Heart right ventricle (tissue), 16 donors: Measurements from ENCODE around the gene PLXNC1. TPM values are rescaled to one million over a fixed set of nuclear protein-coding genes. Genes with fewer than 3 reads are reported as not detected.

ENCODE experiments used
- ATAC-seq, 8 donors: fragments of 200-7000 bp; cut with Tn5 transposase; one replicate each; pipeline ENCODE4 v1.9.1; 2020; ENCODE audit warnings: mild to moderate bottlenecking in 8 of 8, moderate library complexity in 8 of 8, moderate number of reproducible peaks in 1 of 8
- DNase-seq, 2 donors: peaks; one replicate each; pipeline ENCODE4 v3.0.0-alpha.2; 2020
- H3K27ac ChIP-seq, 10 donors: fragments of 200-600 bp; sonication (generic) in 2 of 10; one replicate each; pipeline versions ENCODE4 v1.5.0 to v1.8.0; 2020 to 2022; ENCODE audit warnings: mild to moderate bottlenecking in 3 of 10
- H3K27me3 ChIP-seq, 7 donors: fragments of 200-600 bp; one replicate each; pipeline ENCODE4 v1.8.0; 2021 to 2022; ENCODE audit warnings: mild to moderate bottlenecking in 2 of 7
- H3K36me3 ChIP-seq, 9 donors: fragments of 200-600 bp; sonication (generic) in 1 of 9; one replicate each; pipeline versions ENCODE4 v1.5.0 to v1.8.0; 2020 to 2022; ENCODE audit warnings: mild to moderate bottlenecking in 2 of 9
- H3K4me1 ChIP-seq, 9 donors: fragments of 200-600 bp; sonication (generic) in 1 of 9; one replicate each; pipeline versions ENCODE4 v1.5.0 to v1.8.0; 2020 to 2022; ENCODE audit warnings: mild to moderate bottlenecking in 4 of 9
- H3K4me3 ChIP-seq, 10 donors: fragments of 200-600 bp; sonication (generic) in 2 of 10; one replicate each; pipeline versions ENCODE4 v1.5.0 to v1.8.0; 2020 to 2022; ENCODE audit warnings: mild to moderate bottlenecking in 7 of 10, moderate library complexity in 2 of 10
- H3K9me3 ChIP-seq, 11 donors: fragments of 200-600 bp in 10 of 11; sonication (generic) in 2 of 11; one replicate each; pipeline versions ENCODE4 v1.5.0 to v1.8.0; 2013 to 2022; ENCODE audit warnings: mild to moderate bottlenecking in 2 of 11, control low read depth in 1 of 11, moderate library complexity in 1 of 11
- CTCF ChIP-seq, 9 donors: fragments of 200-600 bp; sonication (generic) in 2 of 9; IDR thresholded peaks; one replicate each; pipeline versions ENCODE4 v1.5.0 to v1.8.0; 2021 to 2022; ENCODE audit warnings: antibody characterized with exemption in 9 of 9, mild to moderate bottlenecking in 5 of 9, moderate library complexity in 1 of 9
- WGBS, 2 donors: extraction: QIAGEN DNeasy Blood & Tissue Kit; methylation state at CpG; one replicate each; pipeline ENCODE4 v1.1.7; 2013; ENCODE audit warnings: inconsistent platforms in 1 of 2; 5-methylcytosine and 5-hydroxymethylcytosine counted together
- intact Hi-C, 10 donors: fragments of 100-400 bp; cut with DNase I; formaldehyde crosslinking; loops; one replicate each; pipeline versions ENCODE4 v1.11.1 to v1.14.2; 2022
- polyA plus RNA-seq, 2 donors: library from polyadenylated mRNA; stranded (reverse); fragments of 200-250 nt; gene quantifications; one replicate each; pipeline ENCODE4 v1.2.3, GENCODE V29; 2013
- total RNA-seq, 10 donors: library from RNA; stranded (reverse); fragmentation: NEBNext Ultra II Directional in 3 of 10; extraction: Animal tissue kit (Norgen Biotek cat#: 25700) in 3 of 10; gene quantifications; one replicate each; pipeline versions ENCODE4 v1.2.1 to v1.2.4, GENCODE V29; 2021 to 2023
- donor health status: Arrhythmogenic right ventricular cardiomyopathy.
- donor health status: ischemic (EF 13 %, LVEDD 7.1; RV severe dilation, severe dysfunction).
- donor health status: healthy with polysubstance abuse.
- donor health status: DM: no; HTN: yes; CAD: no.
- donor health status: DM: no; HTN: no; CAD: no.
- donor health status: ischemic (EF 25% LVEDD 6.9; RV normal size, moderate dysfunction).
- donor health status: ischemic (EF 25% LVEDD 5.7; RV mildly dilated, moderate dysfunction).
- donor health status: healthy.
- donor health status: DM: yes; HTN: yes; CAD: no.
- donor health status: Ischemic cardiomyopathy.
- donor health status: ischemic (EF 35%, LVEDD 5.7; RV mildly dilated, moderate dysfunction).
- donor health status: nonischemic (EF 11% LVEDD 7.7; RV severe dilation, severe dysfunction).
- donor health status: DM: yes; HTN: yes; CAD: no.
- donor health status: PGD.
- donor health status: ischemic (EF 29% LVEDD 5.4; RV normal size, mild dysfunction).
- donor health status: nonischemic (EF 23%, LVEDD 6.1; RV moderate dilation, normal function).

The PLXNC1 gene
- total and polyA plus RNA-seq, 12 donors = 0.72 to 8.5 (median 2.7) TPM

DNA sequence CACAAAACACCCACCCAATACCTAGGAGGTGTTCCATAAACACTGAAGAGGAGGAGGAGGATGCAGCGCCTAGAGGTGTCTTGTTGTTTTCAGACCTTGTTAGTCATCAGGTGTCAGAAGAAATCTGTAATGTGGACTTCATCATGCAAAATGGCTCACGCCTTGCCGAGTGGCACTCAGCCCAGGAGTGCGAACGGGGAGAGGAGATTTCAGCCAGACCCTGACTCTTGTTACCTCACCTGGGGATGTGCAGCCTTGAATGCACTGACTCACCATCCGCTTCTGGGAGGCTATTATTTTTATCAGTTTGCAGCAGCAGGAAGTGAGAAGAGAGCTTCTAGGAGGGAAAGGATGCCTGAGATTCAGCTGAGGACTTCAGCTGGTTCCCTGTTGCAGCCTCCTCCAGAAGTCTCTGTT is 48.2 kb upstream of the PLXNC1 start:
- DNase-seq (no peak), ATAC-seq (peak in 3 of 8 donors; percentile 11 to 37 (median 27))
- H3K27me3 ChIP-seq = peaks cover 0 to 21% (median 0%) of the 10 kb centered on the region in 7 donors
- intact Hi-C loops = loop anchor here (2.0 to 10.0 kb wide), 14 partner anchors 108 to 599 kb away; partner anchors contain the start of gene CRADD (in 5 of the 10)
- no peak for TF ChIP-seq CTCF (IDR thresholded peaks at IDR 0.05)
- H3K4me1 ChIP-seq = peaks cover 0 to 26% (median 12%) of the 10 kb centered on the region in 9 donors
- no peaks in the 10 kb centered on the region for H3K9me3 ChIP-seq
- H3K36me3 ChIP-seq = no peaks in the 10 kb centered on the region
- WGBS, 2 donors = 55 to 64% methylated on average over 6 of the region's 6 CpGs
- H3K27ac ChIP-seq = peak overlapping the region in 1 of 10 donors; percentile 7
- no peak overlapping the region for H3K4me3 ChIP-seq

- Histone ChIP-seq H3K4me3 (peak overlapping the region; percentile 16 to 90 (median 66)), H3K36me3 (no peaks in the 10 kb centered on the region), H3K9me3 (no peaks in the 10 kb centered on the region), H3K27ac (peak overlapping the region in 5 of 10 donors; percentile 21 to 80 (median 77)), H3K4me1 (peaks cover 0 to 26% (median 12%) of the 10 kb centered on the region in 9 donors), H3K27me3 (peaks cover 0 to 21% (median 0%) of the 10 kb centered on the region in 7 donors)
- intact Hi-C loops = loop anchor here (1.0 to 10.0 kb wide), 16 partner anchors 109 to 600 kb away; partner anchors contain the start of gene CRADD (in 5 of the 10)
- peak; percentile 87 to 97 (median 95) for TF ChIP-seq CTCF (IDR thresholded peaks at IDR 0.05)
- 24 to 26% methylated on average over 38 of the region's 38 CpGs for WGBS, 2 donors
- DNase-seq = peak; percentile 74 to 82
- peak; percentile 92 to 97 (median 95) for ATAC-seq
Measured at GRCh38 chr12:94100990-94101737, 47.2 kb upstream of the PLXNC1 start.

- Histone ChIP-seq H3K27me3 (peaks cover 0 to 21% (median 0%) of the 10 kb centered on the region in 7 donors), H3K36me3 (no peaks in the 10 kb centered on the region), H3K9me3 (no peaks in the 10 kb centered on the region), H3K4me1 (peaks cover 0 to 26% (median 12%) of the 10 kb centered on the region in 9 donors), H3K27ac (peak overlapping the region in 8 of 10 donors; percentile 2 to 80 (median 68)), H3K4me3 (peak overlapping the region; percentile 16 to 90 (median 66))
- DNase-seq (peak; percentile 78 to 88), ATAC-seq (peak; percentile 83 to 94 (median 90))
- WGBS, 2 donors = 1 to 2% methylated on average over 50 of the region's 50 CpGs
- TF ChIP-seq CTCF (IDR thresholded peaks at IDR 0.05) = peak; percentile 61 to 94 (median 86)
- intact Hi-C loops = loop anchor here (1.0 to 10.0 kb wide), 18 partner anchors 110 to 601 kb away; partner anchors contain the start of gene CRADD (in 5 of the 10)
Measured at GRCh38 chr12:94101738-94102660, 46.4 kb upstream of the PLXNC1 start.

- Histone ChIP-seq H3K27me3 (peaks cover 0 to 21% (median 0%) of the 10 kb centered on the region in 7 donors), H3K36me3 (no peaks in the 10 kb centered on the region), H3K4me3 (no peak overlapping the region), H3K27ac (no peak overlapping the region), H3K4me1 (peaks cover 0 to 26% (median 12%) of the 10 kb centered on the region in 9 donors), H3K9me3 (no peaks in the 10 kb centered on the region)
- intact Hi-C loops = loop anchor here (2.0 to 10.0 kb wide), 13 partner anchors 112 to 603 kb away; partner anchors contain the start of gene CRADD (in 5 of the 10)
- WGBS, 2 donors = 80 to 86% methylated on average over 4 of the region's 4 CpGs
- TF ChIP-seq CTCF (IDR thresholded peaks at IDR 0.05) = no peak
- no peak for DNase-seq
- no peak for ATAC-seq
Measured at GRCh38 chr12:94103986-94104385, 44.4 kb upstream of the PLXNC1 start.
